ENCODE results near the gene PARD3. TPM values are rescaled to one million over a fixed set of nuclear protein-coding genes. Genes with fewer than 3 reads are reported as not detected.

PARD3 gene
- total RNA-seq, 1 experiment from 2014 or later: 44.2 TPM

DNA sequence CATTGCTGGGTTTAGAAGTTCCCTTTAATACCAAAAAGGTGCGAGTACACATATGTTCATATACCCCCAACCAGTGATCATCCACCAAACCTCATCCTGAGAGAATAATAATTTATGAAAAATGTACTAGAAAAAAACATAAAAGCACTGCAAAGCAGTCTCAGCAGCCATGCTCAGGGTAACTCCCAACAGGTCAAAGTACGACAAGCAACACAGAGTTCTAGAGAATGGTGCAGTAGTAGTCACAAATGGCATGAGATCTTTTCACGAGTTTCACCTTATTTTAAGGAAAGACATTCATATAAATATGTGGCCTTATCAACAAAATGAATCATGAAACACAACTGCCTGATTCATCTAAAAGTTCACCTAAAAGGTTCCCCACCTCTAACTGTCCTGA, 338.5 kb downstream of the PARD3 start:
- no peak for DNase-seq (ENCODE audit: low read depth, low spot score)
- in situ Hi-C loops (cut with HindIII; ENCODE audit: low pct_unique_long_range_greater_than_20kb, low sequenced_read_pairs): no loop called here

DNA sequence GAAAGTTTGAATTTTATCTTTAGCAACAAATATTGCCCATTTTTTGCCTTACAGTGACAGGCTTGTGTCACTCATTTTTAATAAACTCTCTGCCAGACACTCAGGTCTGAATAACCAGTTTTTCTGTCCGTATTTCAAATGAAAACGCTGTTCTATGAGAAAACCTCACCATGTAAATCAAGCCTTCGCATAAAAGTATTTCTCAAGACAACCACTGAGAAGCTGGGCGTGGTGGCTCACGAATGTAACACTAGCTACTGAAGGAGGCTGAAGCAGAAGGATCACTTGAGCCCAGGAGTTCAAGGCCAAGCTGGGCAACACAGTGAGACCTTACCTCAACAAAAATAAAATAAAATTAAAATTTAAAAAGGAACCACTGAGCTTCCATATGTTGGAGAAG, 339.3 kb downstream of the PARD3 start:
- in situ Hi-C loops (cut with HindIII; ENCODE audit: low pct_unique_long_range_greater_than_20kb, low sequenced_read_pairs): no loop called here
- no peak for DNase-seq (ENCODE audit: low read depth, low spot score)

DNA sequence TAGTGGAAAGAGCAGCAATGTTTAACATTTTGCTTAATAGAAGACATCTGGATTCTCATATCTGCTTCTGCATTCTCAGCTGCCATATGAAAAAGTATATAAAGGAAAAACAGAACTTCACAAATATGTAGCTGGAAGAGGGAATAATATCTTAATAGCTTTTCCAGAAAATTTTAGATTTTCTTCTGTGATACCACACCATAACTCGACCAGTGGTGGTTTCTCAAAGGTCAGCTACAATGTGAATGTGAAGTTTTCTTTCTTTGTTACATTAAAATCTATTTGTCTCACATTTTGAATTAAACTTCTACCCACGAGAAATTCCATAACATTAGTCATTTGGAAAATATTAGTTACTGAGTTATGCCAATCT, 339.8 kb downstream of the PARD3 start:
- in situ Hi-C loops (cut with HindIII; ENCODE audit: low pct_unique_long_range_greater_than_20kb, low sequenced_read_pairs): no loop called here

DNA sequence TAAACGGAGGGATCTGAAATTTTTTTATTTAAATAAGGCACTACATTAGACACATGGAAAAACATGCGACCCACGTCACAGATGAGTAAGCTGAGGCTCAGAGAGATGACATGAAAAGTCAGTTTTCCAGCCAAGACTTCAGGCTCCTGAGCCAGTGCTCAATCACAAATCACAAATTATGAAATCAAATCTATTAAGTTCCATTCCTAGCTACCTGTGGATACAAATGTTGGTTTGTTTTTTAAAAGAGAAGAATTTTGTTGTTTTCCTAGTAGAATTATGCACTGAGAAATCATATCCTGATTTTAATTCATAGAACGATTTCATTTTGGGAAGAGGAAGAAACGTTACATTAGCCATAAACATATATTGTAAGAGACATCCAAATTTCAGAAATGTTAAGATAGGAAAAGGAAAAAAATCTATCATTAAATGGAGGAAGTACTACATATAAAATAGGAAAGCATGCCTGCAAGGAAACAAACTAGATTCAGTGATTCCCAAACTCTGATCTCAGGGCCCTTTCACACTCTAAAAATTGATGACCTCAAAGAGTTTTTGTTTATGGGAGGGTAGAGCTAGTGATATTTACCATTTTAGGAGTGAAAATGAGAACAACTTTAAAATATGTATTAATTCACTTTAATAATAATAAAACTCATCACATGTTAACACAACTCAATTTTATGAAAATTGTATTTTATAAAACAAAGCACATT, 340.4 kb downstream of the PARD3 start:
- DNase-seq (ENCODE audit: low read depth, low spot score): no peak
- in situ Hi-C loops (cut with HindIII; ENCODE audit: low pct_unique_long_range_greater_than_20kb, low sequenced_read_pairs): no loop called here

More for the DNA sequence above, 339.8 kb downstream of the PARD3 start:
- DNase-seq (ENCODE audit: low read depth, low spot score): no peak

DNA sequence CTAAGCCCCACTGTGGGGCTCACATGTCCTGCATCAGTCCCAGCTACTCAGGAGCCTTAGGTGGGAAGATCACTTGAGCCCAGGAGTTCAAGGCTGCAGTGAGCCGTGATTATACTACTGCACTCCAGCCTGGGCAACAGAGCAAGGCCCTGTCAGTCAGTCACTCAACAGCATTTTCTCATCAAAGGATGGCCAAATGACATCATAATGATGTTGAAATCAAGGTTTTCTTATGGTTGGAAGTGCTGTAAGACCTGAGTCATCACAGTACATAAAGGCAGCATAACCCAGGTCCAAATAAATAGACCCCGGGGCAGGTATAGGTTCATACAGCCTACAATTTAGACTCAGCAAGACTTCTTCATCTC, 341.1 kb downstream of the PARD3 start:
- in situ Hi-C loops (cut with HindIII; ENCODE audit: low pct_unique_long_range_greater_than_20kb, low sequenced_read_pairs): no loop called here
- no peak for DNase-seq (ENCODE audit: low read depth, low spot score)

DNA sequence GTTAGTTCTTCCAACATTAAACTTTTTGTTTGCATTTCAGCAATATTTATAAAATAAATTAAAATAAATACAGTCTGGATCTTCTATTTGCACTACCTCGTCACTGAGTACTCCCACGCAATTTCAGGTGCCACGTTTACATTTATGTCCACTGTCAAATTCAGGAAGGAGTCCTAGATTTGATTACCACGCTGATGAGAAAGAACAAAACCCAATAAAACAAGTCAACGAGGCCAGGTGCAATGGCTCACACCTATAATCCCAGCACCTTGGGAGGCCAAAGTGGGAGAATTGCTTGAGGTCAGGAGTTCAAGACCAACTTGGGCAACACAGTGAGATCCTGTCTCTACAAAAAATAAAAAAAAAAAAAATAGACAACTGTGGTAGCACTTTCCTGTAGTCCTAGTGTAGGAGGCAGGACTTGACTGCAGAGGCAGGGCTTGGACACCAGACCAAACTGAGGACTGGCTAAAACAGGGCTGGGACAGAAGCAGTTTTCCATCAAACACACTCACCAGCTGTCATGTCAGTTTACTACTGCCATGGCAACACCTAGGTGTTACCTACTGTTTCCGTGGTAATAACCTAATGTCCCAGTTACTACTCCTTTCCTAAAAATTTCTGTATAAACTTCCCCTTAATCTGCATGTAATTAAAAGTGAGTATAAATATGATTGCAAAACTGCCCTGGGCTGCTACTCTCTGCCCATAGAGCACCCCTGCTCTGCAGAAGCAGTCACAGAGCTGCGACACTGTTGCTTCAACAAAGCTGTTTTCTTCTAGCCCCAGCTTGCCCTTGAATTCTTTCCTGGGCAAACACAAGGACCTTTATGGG, 341.7 kb downstream of the PARD3 start:
- peak; percentile 85 for DNase-seq (ENCODE audit: low read depth, low spot score)
- in situ Hi-C loops (cut with HindIII; ENCODE audit: low pct_unique_long_range_greater_than_20kb, low sequenced_read_pairs): no loop called here

DNA sequence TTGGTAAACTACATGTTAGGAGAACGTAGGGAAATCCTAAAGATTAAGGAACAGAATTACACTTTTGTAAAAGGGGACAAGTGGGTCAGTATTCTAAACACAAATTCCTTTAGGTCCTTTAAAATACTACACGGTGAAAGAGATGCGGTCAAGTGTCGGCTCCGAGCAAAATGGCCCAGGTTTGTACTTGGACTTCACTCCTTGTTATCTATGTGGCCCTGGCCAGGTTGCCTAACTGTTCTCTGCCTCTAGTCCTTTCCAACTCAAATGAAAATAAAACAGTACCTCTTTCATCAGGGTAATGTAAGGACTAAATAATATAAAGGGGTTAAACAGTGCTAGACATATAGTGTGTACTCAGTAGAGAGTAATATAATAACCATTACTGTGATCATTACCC, 344.8 kb downstream of the PARD3 start:
- in situ Hi-C loops (cut with HindIII; ENCODE audit: low pct_unique_long_range_greater_than_20kb, low sequenced_read_pairs): no loop called here
- DNase-seq (ENCODE audit: low read depth, low spot score): no peak

DNA sequence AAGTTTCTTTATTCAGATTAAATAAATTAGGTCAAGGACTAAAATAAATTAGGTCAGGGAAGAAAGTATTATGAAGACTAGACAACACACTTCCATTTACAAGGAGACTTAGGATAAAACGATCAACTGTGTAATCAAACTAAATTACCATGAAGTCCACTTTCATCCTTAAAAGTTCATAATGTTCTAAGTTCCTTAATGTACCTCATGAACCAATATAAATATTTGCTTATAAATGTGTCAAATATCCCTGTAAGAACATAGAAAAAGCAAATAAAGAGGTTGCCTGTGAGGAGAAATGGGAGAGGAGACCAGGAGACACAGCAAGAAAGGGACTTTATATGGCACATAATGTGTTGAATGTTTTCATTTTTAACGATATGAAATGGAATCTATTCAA, 345.6 kb downstream of the PARD3 start:
- DNase-seq (ENCODE audit: low read depth, low spot score): no peak
- in situ Hi-C loops (cut with HindIII; ENCODE audit: low pct_unique_long_range_greater_than_20kb, low sequenced_read_pairs): no loop called here

DNA sequence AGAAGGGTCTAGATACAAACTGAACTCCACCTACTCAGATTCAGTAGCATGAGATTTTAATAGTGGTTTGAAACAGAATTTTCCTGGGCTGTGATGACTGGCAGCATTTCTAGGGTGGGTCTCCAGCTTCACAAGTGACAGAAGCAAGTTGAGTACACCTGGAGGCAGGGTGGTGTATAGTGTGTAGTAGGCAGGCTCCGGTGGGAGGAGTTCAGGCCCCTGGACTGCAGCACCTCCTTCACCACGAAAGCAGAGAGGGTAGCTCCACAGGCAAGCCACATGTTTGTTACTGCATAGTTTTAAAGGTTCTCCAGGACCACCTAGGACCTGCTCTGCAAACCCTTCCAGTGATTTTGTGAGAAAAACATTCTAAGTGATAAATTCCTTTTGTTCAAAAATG, 347.2 kb downstream of the PARD3 start:
- in situ Hi-C loops (cut with HindIII; ENCODE audit: low pct_unique_long_range_greater_than_20kb, low sequenced_read_pairs): no loop called here
- no peak for DNase-seq (ENCODE audit: low read depth, low spot score)

DNA sequence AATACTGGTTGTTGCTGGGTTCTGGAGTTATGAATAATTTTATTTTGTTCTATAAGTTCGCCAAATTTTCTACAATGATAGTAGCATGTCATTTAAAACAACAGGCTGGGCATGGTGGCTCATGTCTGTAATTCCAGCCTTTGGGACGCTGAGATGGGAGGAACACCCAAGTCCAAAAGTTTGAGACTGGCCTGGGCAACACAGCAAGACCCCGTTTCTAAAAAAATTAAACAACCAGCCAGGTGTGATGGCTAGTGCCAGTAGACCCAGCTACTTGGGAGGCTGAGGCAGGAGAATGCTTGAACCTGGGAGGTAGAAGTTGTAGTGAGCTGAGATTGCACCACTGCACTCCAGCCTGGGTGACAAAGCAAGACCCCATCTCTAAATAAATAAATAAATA, 347.7 kb downstream of the PARD3 start:
- in situ Hi-C loops (cut with HindIII; ENCODE audit: low pct_unique_long_range_greater_than_20kb, low sequenced_read_pairs): no loop called here
- DNase-seq (ENCODE audit: low read depth, low spot score): no peak

DNA sequence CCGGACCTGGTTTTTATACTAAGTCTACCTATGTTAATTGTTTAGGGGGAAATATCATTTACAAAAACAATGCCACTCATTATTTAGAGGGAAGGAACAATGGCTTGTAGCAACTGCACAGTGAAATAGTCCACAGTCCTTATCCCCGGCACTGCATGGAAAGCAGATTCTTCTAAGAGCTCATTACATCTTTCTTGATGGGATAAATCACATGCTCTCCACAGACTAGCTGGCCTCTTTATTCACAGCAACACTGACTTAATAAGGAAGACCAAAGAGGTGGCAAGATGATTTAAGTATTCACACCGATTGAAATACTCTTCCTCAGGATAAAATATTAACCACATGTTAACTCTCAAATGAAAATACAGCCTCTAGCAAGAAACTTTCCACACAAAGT, 349.4 kb downstream of the PARD3 start:
- DNase-seq (ENCODE audit: low read depth, low spot score): no peak

DNA sequence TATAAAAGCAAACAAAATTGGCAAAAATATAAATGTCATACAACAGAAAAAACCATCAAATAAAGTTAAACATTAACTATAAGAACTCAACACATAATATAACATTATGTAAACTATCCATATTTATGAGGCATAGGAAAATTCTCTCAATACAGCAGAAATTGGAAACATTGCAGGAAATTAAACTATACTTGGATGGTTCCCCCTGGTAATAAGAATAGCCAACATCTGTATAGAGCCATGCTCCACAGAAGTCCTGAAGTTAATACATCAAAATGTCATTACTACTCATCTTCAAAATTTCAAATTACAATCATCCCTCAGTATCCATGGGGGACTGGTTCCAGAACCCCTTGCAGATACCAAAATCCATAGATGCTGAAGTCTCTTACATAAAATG, 350.5 kb downstream of the PARD3 start:
- in situ Hi-C loops (cut with HindIII; ENCODE audit: low pct_unique_long_range_greater_than_20kb, low sequenced_read_pairs): no loop called here
- no peak for DNase-seq (ENCODE audit: low read depth, low spot score)

More for the DNA sequence above, 349.4 kb downstream of the PARD3 start:
- in situ Hi-C loops (cut with HindIII; ENCODE audit: low pct_unique_long_range_greater_than_20kb, low sequenced_read_pairs): no loop called here

DNA sequence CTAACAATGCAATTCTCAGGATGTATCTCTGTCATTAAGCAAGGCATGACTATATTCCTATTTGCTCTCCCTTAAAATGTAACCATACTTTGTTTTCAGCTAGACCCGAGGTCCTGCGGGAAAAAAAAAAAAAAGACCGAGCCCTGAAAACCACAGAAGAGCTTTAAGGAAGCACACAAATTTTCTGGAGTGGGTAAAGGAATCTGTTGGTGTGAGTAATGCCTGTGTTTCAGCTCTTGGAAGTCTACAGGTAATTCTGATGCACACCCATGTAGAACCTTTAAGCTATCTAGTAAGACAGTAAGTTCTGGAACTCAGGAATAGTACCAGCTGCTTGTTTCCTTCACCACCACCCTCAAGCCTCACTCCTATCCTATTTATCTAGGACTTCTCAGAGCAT, 351.1 kb downstream of the PARD3 start:
- in situ Hi-C loops (cut with HindIII; ENCODE audit: low pct_unique_long_range_greater_than_20kb, low sequenced_read_pairs): no loop called here
- DNase-seq (ENCODE audit: low read depth, low spot score): no peak

DNA sequence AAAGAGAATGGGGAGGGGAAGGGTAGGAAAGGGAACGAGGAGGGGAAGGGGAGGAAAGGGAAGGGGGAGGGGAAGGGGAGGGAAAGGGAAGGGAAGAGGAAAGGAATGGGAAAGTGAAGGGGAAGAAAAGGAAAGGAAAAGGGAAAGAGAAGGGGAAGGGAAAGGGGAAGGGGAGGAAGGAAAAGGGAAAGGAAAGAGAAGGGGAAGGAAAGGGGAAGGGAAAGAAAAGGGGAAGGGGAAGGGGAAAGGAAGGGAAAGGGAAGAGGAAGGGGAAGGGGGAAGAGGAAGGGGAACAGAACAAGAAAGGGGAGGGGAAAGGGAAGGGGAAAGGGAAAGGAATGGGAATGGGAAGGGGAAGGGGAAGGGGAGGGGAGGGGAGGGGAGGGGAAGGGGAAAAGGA, 352.1 kb downstream of the PARD3 start:
- no peak for DNase-seq (ENCODE audit: low read depth, low spot score)
- in situ Hi-C loops (cut with HindIII; ENCODE audit: low pct_unique_long_range_greater_than_20kb, low sequenced_read_pairs): no loop called here

DNA sequence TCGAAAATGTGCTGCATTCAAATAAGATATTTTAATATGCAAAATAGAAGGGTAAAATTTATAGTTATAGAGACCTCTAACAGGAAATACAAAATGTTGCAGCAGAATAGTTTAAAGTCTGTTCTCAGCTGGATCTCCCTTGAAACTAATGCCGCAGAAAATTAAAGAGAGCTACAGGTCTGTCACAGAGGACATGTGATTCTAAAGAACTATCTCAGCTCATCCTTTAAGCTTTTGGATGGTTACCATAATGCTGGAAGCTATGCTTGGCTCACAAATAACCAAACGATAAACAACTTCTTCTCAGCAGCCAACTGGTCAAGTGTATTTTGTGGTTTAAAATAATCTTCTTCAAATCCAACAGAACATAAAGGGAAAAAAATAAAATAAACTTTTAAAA, 353.0 kb downstream of the PARD3 start:
- in situ Hi-C loops (cut with HindIII; ENCODE audit: low pct_unique_long_range_greater_than_20kb, low sequenced_read_pairs): no loop called here
- no peak for DNase-seq (ENCODE audit: low read depth, low spot score)

DNA sequence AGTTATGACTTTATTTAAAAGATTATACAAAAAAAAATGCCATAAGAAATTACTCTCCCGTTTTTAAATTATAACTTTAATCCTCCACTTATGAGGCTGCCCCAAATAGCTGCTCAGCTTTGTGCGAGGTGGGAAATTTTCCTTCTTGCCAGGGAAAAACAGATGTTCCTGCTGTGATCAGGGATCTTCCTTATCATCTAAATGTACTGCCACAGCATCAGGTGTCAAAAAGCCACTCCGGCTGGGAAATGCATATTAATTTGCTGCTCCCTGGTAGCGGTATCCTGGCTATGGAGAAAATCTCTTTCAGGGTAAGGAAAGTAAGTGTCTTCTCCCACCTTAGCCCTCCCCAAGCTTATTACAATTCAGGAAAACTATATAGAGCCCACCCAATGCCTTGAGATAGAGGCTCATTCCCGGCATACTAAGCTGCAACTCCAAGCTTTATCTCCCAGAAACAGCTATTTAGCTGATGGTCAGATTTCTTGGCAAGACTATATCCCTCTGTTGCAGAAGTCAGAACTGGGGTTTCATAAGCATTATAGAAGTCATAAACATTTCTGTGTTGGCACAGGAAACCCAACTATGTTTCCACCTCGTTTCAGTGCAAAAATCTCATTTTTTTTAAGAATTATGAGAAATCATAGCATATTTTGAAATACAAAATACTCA, 360.4 kb downstream of the PARD3 start:
- in situ Hi-C loops (cut with HindIII; ENCODE audit: low pct_unique_long_range_greater_than_20kb, low sequenced_read_pairs): no loop called here

DNA sequence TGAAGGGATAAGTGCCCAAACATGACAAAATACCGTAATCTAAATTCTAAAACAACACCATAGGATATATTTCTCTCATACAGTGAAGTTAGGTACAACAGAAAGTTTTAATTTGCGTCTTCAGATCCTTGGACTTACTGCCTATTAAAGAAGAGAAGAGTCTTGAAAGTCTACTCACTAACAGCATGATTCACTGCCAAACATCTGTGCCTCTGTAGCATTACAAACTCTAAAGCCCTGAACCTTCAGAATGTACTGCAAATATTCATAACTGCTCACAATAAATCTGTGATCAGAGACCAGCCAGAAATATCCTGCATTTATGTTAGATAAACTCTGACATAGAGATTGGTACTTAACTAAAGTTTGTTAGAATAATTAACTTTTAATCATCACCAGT, 365.3 kb downstream of the PARD3 start:
- DNase-seq (ENCODE audit: low read depth, low spot score): no peak

More for the DNA sequence above, 360.4 kb downstream of the PARD3 start:
- DNase-seq (ENCODE audit: low read depth, low spot score): no peak

DNA sequence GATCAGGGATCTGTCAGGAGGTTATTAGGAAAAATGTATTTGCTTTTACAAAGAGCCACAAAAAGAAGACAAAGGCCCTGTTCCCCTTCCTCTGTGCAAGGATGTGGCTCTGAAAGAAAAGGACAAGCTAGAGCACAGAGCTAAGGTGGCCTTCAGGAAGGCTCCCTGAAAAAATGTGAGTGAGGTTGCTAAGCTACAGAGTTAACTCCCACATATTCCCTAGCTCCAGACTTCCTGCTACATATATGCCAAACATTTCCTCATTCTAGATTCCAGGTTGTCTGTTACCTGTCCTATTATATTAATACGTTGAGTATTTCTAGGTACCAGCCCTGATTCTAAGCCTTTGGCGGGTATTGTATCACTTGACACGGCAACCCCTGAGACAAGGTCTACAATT, 369.0 kb downstream of the PARD3 start:
- no peak for DNase-seq (ENCODE audit: low read depth, low spot score)

More for the DNA sequence above, 365.3 kb downstream of the PARD3 start:
- in situ Hi-C loops (cut with HindIII; ENCODE audit: low pct_unique_long_range_greater_than_20kb, low sequenced_read_pairs): no loop called here

More for the DNA sequence above, 369.0 kb downstream of the PARD3 start:
- in situ Hi-C loops (cut with HindIII; ENCODE audit: low pct_unique_long_range_greater_than_20kb, low sequenced_read_pairs): no loop called here
